Large intestine (tissue), 3 donors: ENCODE results near the gene CLDN2. TPM values are rescaled to one million over a fixed set of nuclear protein-coding genes. Genes with fewer than 3 reads are reported as not detected.
A peak's percentile ranks its signal among the peaks of the same experiment; 100 is the strongest.

Experiments
- DNase-seq, 2 donors: peaks; one replicate each; pipeline versions ENCODE4 v3.0.0 to v3.0.0-alpha.2; 2013
- H3K27ac ChIP-seq: one replicate; pipeline ENCODE4 v1.5.1; 2013; ENCODE audit warnings: low read length
- H3K27me3 ChIP-seq: 2 replicates; pipeline ENCODE4 v1.6.1; 2013; ENCODE audit warnings: low read length; ENCODE audit not compliant: control insufficient read depth, insufficient read depth
- H3K36me3 ChIP-seq: 2 replicates; pipeline ENCODE4 v1.6.1; 2013; ENCODE audit warnings: low read length; ENCODE audit not compliant: control insufficient read depth, insufficient read depth
- H3K4me1 ChIP-seq: one replicate; pipeline ENCODE4 v1.6.1; 2013; ENCODE audit warnings: low read length; ENCODE audit not compliant: control insufficient read depth, insufficient read depth
- H3K4me3 ChIP-seq: one replicate; pipeline ENCODE4 v1.5.1; 2013; ENCODE audit warnings: low read length
- H3K9me3 ChIP-seq: one replicate; pipeline ENCODE4 v1.6.1; 2013; ENCODE audit warnings: mild to moderate bottlenecking, low read depth, low read length, moderate library complexity; ENCODE audit not compliant: control insufficient read depth
- WGBS: methylation state at CpG from one replicate; pipeline ENCODE4 v1.1.5; 2013; ENCODE audit warnings: low lambda C conversion rate; ENCODE audit not compliant: insufficient coverage; 5-methylcytosine and 5-hydroxymethylcytosine counted together
- polyA plus RNA-seq: library from polyadenylated mRNA; unstranded; fragments of 120-200 nt; gene quantifications from one replicate; pipeline ENCODE4 v1.2.1, GENCODE V29; 2013

The CLDN2 gene
- polyA plus RNA-seq, 1 donor = 196 TPM

DNA sequence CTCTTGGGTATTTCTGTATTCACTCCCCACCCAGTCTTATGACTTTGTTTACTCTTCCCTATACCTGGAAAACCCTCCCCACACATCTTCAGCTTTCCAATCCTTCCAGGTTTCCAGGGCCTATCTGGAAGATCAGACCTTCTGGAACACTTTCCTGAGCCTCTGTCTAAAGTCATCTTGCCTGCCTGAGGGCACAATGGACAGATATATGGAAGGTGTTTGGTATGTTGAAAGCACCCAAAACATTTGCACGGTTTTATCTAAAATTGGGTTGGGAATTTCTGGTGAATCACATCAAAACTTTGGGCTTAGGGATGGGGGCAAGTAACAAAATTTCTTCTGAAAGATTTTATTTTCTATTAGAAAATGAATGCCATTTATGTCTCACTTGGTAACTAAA, 16.0 kb downstream of the CLDN2 start:
- no peak for DNase-seq
- peaks cover 4% of the 10 kb centered on the region for H3K36me3 ChIP-seq
- no peak overlapping the region for H3K27ac ChIP-seq
- no peaks in the 10 kb centered on the region for H3K9me3 ChIP-seq
- WGBS = 100% methylated on average over 1 of the region's 1 CpG
- H3K27me3 ChIP-seq = no peaks in the 10 kb centered on the region
- H3K4me1 ChIP-seq = peaks cover 15% of the 10 kb centered on the region
- H3K4me3 ChIP-seq = no peak overlapping the region

DNA sequence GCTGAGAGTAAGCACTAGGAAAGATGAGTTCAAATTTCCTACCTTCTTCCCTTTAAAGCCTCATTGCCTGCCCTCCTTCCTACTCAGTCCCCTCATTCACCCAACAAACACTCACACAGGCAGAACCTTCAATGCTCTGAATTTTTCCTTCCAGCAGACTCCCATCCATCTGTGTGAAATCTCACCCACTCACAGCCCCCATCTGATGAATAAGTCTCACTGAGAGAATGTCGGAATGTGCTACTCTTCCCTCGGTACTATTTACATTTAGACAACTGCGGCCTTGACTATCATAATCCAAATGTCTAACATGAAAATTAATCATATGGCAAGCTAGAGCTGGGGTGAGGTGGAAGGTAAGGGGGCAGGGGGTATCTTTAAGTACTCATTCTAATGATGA, 19.4 kb downstream of the CLDN2 start:
- DNase-seq = no peak
- Histone ChIP-seq H3K4me1 (peaks cover 5% of the 10 kb centered on the region), H3K36me3 (peaks cover 16% of the 10 kb centered on the region), H3K27ac (no peak overlapping the region), H3K4me3 (no peak overlapping the region), H3K9me3 (no peaks in the 10 kb centered on the region), H3K27me3 (no peaks in the 10 kb centered on the region)
- WGBS = no CpG with 5 or more reads among the region's 3 CpGs

DNA sequence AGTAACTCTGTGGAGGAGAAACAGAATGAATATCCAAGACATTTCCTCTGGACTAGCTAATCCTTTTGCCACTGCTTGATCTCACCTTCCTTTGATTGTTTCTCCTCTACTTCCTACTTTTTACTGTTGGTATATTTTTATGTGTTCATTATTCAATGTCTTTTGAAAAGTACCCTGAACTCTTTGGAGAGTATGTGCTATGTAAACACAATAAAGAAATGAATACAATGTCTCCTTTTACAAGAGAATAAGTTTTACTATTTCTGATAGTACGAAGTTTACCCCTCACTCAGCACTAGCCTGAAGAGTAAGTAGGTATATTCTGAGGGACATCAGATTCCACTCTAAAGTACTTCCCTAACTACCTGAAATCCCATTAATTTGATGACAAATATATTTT, 19.9 kb downstream of the CLDN2 start:
- no peak for DNase-seq
- H3K4me1 ChIP-seq = peaks cover 4% of the 10 kb centered on the region
- H3K9me3 ChIP-seq = no peaks in the 10 kb centered on the region
- no peaks in the 10 kb centered on the region for H3K27me3 ChIP-seq
- no peak overlapping the region for H3K4me3 ChIP-seq
- no peak overlapping the region for H3K27ac ChIP-seq
- peaks cover 16% of the 10 kb centered on the region for H3K36me3 ChIP-seq
- WGBS = no CpG with 5 or more reads among the region's 1 CpG

- Histone ChIP-seq H3K27me3 (no peaks in the 10 kb centered on the region), H3K4me1 (peaks cover 14% of the 10 kb centered on the region), H3K9me3 (no peaks in the 10 kb centered on the region), H3K27ac (no peak overlapping the region), H3K4me3 (no peak overlapping the region), H3K36me3 (peaks cover 11% of the 10 kb centered on the region)
- no peak for DNase-seq
- no CpG with 5 or more reads among the region's 3 CpGs for WGBS
Observed at GRCh38 chrX:106946464-106946863, 26.3 kb downstream of the CLDN2 start.

DNA sequence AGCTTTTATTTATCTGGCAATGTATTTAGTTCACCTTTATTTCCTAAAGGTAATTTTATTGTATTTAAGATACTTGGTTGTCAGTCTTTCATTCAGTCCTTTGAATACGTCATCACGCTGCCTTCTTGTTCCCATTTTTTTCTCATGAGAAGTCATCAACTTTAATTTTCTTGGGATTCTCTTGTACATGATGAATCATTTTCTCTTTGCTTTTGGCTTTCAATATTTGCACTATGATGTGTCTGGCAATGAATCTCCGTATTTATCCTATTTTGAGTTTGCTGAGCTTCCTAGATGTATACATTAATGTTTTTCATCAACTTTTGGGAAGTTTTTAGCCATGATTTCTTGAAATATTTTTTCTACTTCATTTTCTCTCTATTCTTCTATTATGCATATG, 28.4 kb downstream of the CLDN2 start:
- WGBS = 100% methylated on average over 1 of the region's 3 CpGs
- H3K9me3 ChIP-seq = no peaks in the 10 kb centered on the region
- peaks cover 18% of the 10 kb centered on the region for H3K4me1 ChIP-seq
- no peak overlapping the region for H3K27ac ChIP-seq
- DNase-seq = no peak
- no peaks in the 10 kb centered on the region for H3K27me3 ChIP-seq
- H3K36me3 ChIP-seq = no peaks in the 10 kb centered on the region
- no peak overlapping the region for H3K4me3 ChIP-seq

DNA sequence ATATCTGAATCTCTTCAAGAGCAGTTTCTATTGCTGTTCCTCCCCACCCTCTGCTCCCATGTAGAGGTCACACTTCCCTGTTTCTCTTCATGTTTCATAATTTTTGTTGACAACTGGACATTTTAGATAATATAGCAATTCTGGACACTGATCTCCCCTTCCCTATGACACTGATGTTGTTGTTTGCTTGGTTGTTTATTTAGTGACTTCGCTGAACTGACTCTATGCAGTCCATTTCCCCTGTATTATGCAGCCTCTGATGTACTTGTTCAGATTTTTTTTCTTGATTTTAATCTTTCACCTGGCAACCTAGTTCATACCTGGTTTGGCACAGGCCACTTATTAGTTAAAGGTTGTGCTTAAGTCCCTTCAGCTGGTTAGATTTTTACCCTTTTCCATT, 29.2 kb downstream of the CLDN2 start:
- peaks cover 18% of the 10 kb centered on the region for H3K4me1 ChIP-seq
- H3K9me3 ChIP-seq = no peaks in the 10 kb centered on the region
- H3K4me3 ChIP-seq = no peak overlapping the region
- H3K27me3 ChIP-seq = no peaks in the 10 kb centered on the region
- no CpG with 5 or more reads among the region's 1 CpG for WGBS
- no peak overlapping the region for H3K27ac ChIP-seq
- no peak for DNase-seq
- H3K36me3 ChIP-seq = no peaks in the 10 kb centered on the region

DNA sequence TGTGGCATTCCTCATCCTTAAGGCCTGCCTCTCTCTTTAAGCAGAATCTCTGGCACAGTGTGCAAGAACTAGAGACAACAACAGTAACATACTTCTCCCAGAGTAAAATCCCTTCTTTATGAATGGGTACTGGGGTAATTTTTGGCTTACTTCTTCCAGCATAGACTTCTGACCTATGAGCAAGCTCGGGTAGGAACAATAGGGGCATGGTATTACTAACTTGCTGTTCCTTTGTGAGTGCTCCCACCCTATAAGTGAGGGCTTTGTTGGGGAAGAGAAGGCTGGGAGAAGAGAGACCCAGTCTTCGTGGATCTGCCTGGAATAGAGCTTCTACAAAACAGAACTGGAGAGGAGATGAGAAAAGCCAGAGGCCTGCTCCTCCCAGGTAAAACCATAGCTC, 30.2 kb downstream of the CLDN2 start:
- Histone ChIP-seq H3K27ac (no peak overlapping the region), H3K4me1 (peaks cover 21% of the 10 kb centered on the region), H3K27me3 (no peaks in the 10 kb centered on the region), H3K4me3 (no peak overlapping the region), H3K36me3 (no peaks in the 10 kb centered on the region), H3K9me3 (no peaks in the 10 kb centered on the region)
- no CpG with 5 or more reads among the region's 2 CpGs for WGBS
- DNase-seq = no peak

- WGBS = no CpG with 5 or more reads among the region's 6 CpGs
- no peak for DNase-seq
Observed at GRCh38 chrX:106951230-106951629, 31.0 kb downstream of the CLDN2 start.

DNA sequence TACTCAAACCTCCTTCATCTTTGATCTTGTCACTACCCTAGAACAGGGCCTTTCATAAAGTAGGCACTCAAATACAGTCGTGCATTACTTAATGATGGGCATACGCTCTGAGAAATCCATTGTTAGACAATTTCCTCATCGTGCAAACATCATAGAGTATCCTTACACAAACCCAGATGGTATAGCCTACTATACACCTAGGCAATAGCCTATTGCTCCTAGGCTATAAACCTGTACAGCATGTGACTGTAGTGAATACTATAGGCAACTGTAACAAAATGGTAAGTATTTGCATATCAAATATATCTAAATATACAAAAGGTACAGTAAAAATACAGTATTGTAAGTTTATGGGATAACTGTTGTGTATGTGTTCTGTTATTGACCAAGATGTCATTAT, 31.9 kb downstream of the CLDN2 start:
- Histone ChIP-seq H3K4me3 (no peak overlapping the region), H3K4me1 (peaks cover 21% of the 10 kb centered on the region), H3K27ac (peak overlapping the region; percentile 50), H3K9me3 (no peaks in the 10 kb centered on the region), H3K36me3 (peaks cover 5% of the 10 kb centered on the region), H3K27me3 (no peaks in the 10 kb centered on the region)
- no peak for DNase-seq
- no CpG with 5 or more reads among the region's 3 CpGs for WGBS

More at GRCh38 chrX:106951230-106951629, 31.0 kb downstream of the CLDN2 start:
- H3K27me3 ChIP-seq = no peaks in the 10 kb centered on the region
- H3K27ac ChIP-seq = peak overlapping the region; percentile 17
- no peak overlapping the region for H3K4me3 ChIP-seq
- H3K36me3 ChIP-seq = peaks cover under 1% of the 10 kb centered on the region
- peaks cover 21% of the 10 kb centered on the region for H3K4me1 ChIP-seq
- H3K9me3 ChIP-seq = no peaks in the 10 kb centered on the region

- Histone ChIP-seq H3K36me3 (peaks cover 5% of the 10 kb centered on the region), H3K27ac (peak overlapping the region; percentile 50), H3K4me3 (no peak overlapping the region), H3K9me3 (no peaks in the 10 kb centered on the region), H3K4me1 (peaks cover 21% of the 10 kb centered on the region), H3K27me3 (no peaks in the 10 kb centered on the region)
- no CpG with 5 or more reads among the region's 2 CpGs for WGBS
- peak in 1 of 2 donors; percentile 64 for DNase-seq
Observed at GRCh38 chrX:106952538-106952937, 32.3 kb downstream of the CLDN2 start.

- H3K9me3 ChIP-seq = no peaks in the 10 kb centered on the region
- no peaks in the 10 kb centered on the region for H3K27me3 ChIP-seq
- peaks cover 21% of the 10 kb centered on the region for H3K4me1 ChIP-seq
- peak overlapping the region; percentile 50 for H3K27ac ChIP-seq
- DNase-seq = no peak
- H3K36me3 ChIP-seq = peaks cover 8% of the 10 kb centered on the region
- no peak overlapping the region for H3K4me3 ChIP-seq
- WGBS = 20% methylated on average over 1 of the region's 1 CpG
Observed at GRCh38 chrX:106952988-106953387, 32.8 kb downstream of the CLDN2 start.
